Liver (tissue), 10 donors: Measurements from ENCODE around the gene MYO1B. TPM values are rescaled to one million over a fixed set of nuclear protein-coding genes. Genes with fewer than 3 reads are reported as not detected.

Experiments used
- DNase-seq: peaks from one replicate; pipeline ENCODE4 v3.0.0-alpha.2; 2017; ENCODE audit warnings: low spot score
- H3K27ac ChIP-seq, 2 donors: one replicate each; pipeline ENCODE4 v1.7.0; 2013; ENCODE audit warnings: inconsistent platforms in 2 of 2, low read length in 2 of 2, control low read depth in 1 of 2, low read depth in 1 of 2, mild to moderate bottlenecking in 1 of 2
- H3K27me3 ChIP-seq, 4 donors: one replicate each; pipeline versions ENCODE4 v1.6.1 to v1.7.0; 2013; ENCODE audit warnings: low read length in 3 of 4, inconsistent platforms in 1 of 4, mild to moderate bottlenecking in 1 of 4, moderate library complexity in 1 of 4; ENCODE audit not compliant: control insufficient read depth in 4 of 4, insufficient read depth in 4 of 4
- H3K36me3 ChIP-seq, 4 donors: one replicate each; pipeline versions ENCODE4 v1.6.1 to v1.7.0; 2013; ENCODE audit warnings: low read length in 3 of 4, mild to moderate bottlenecking in 3 of 4, low read depth in 1 of 4, moderate library complexity in 1 of 4; ENCODE audit not compliant: control insufficient read depth in 4 of 4, insufficient read depth in 3 of 4
- H3K4me1 ChIP-seq, 4 donors: one replicate each; pipeline versions ENCODE4 v1.6.1 to v1.7.0; 2013; ENCODE audit warnings: low read length in 3 of 4, mild to moderate bottlenecking in 3 of 4, moderate library complexity in 1 of 4; ENCODE audit not compliant: control insufficient read depth in 4 of 4, insufficient read depth in 4 of 4
- H3K4me3 ChIP-seq, 3 donors: one replicate each; pipeline versions ENCODE4 v1.6.1 to v1.7.0; 2013; ENCODE audit warnings: low read length in 3 of 3, control low read depth in 1 of 3, low read depth in 1 of 3, mild to moderate bottlenecking in 1 of 3
- H3K9ac ChIP-seq, 2 donors: one replicate each; pipeline ENCODE4 v1.7.0; 2013; ENCODE audit warnings: low read length in 2 of 2, mild to moderate bottlenecking in 2 of 2, moderate library complexity in 2 of 2, control low read depth in 1 of 2, low read depth in 1 of 2
- H3K9me3 ChIP-seq, 4 donors: one replicate each; pipeline versions ENCODE4 v1.6.1 to v1.7.0; 2013; ENCODE audit warnings: low read length in 3 of 4; ENCODE audit not compliant: control insufficient read depth in 4 of 4
- ATF3 ChIP-seq: IDR thresholded peaks from 2 replicates; pipeline ENCODE4 v1.6.1; 2016; ENCODE audit warnings: antibody characterized with exemption
- EGR1 ChIP-seq, 2 donors: IDR thresholded peaks; 2 replicates each; pipeline ENCODE4 v1.6.1; 2016 to 2018; ENCODE audit warnings: antibody characterized with exemption in 2 of 2, low read depth in 2 of 2
- FOXA1 ChIP-seq: IDR thresholded peaks from 2 replicates; pipeline ENCODE4 v1.6.1; 2016; ENCODE audit warnings: antibody characterized with exemption
- FOXA2 ChIP-seq: IDR thresholded peaks from 2 replicates; pipeline ENCODE4 v1.6.1; 2016; ENCODE audit warnings: antibody characterized with exemption
- GABPA ChIP-seq, 2 donors: IDR thresholded peaks in 1 of 2; conservative IDR thresholded peaks in 1 of 2; 2 replicates each; pipeline ENCODE4 v1.6.1; 2016; ENCODE audit warnings: antibody characterized with exemption in 2 of 2, mild to moderate bottlenecking in 1 of 2, moderate library complexity in 1 of 2
- HNF4A ChIP-seq, 2 donors: conservative IDR thresholded peaks; 2 replicates each; pipeline ENCODE4 v1.6.1; 2016; ENCODE audit warnings: antibody characterized with exemption in 2 of 2, mild to moderate bottlenecking in 2 of 2
- HNF4G ChIP-seq: IDR thresholded peaks from 2 replicates; pipeline ENCODE4 v1.6.1; 2016; ENCODE audit warnings: antibody characterized with exemption
- JUND ChIP-seq, 2 donors: IDR thresholded peaks; 2 replicates each; pipeline ENCODE4 v1.6.1; 2016; ENCODE audit warnings: antibody characterized with exemption in 2 of 2
- MAX ChIP-seq: IDR thresholded peaks from 2 replicates; pipeline ENCODE4 v1.6.1; 2016; ENCODE audit warnings: antibody characterized with exemption
- NR2F2 ChIP-seq: IDR thresholded peaks from 2 replicates; pipeline ENCODE4 v1.6.1; 2016; ENCODE audit warnings: antibody characterized with exemption
- RAD21 ChIP-seq, 2 donors: IDR thresholded peaks; 2 replicates each; pipeline ENCODE4 v1.6.1; 2016; ENCODE audit warnings: antibody characterized with exemption in 2 of 2, mild to moderate bottlenecking in 2 of 2
- RXRA ChIP-seq, 2 donors: IDR thresholded peaks; 2 replicates each; pipeline ENCODE4 v1.6.1; 2017 to 2018; ENCODE audit warnings: antibody characterized with exemption in 2 of 2, mild to moderate bottlenecking in 1 of 2
- SP1 ChIP-seq: IDR thresholded peaks from 2 replicates; pipeline ENCODE4 v1.6.1; 2018; ENCODE audit warnings: antibody characterized with exemption, mild to moderate bottlenecking
- TAF1 ChIP-seq: conservative IDR thresholded peaks from 2 replicates; pipeline ENCODE4 v1.6.1; 2016; ENCODE audit warnings: antibody characterized with exemption, mild to moderate bottlenecking
- YY1 ChIP-seq: IDR thresholded peaks from 2 replicates; pipeline ENCODE4 v1.6.1; 2016; ENCODE audit warnings: antibody characterized with exemption, mild to moderate bottlenecking
- WGBS: extraction: QIAGEN DNeasy Blood & Tissue Kit; methylation state at CpG from one replicate; pipeline ENCODE4 v1.1.7; 2013; 5-methylcytosine and 5-hydroxymethylcytosine counted together
- polyA plus RNA-seq, 2 donors: library from polyadenylated mRNA; stranded (reverse) in 1 of 2; unstranded in 1 of 2; fragments of 200-250 nt in 1 of 2; fragments of >200 nt in 1 of 2; fragmentation: Nextera tagmentation in 1 of 2; extraction: Ambion mirVana in 1 of 2; gene quantifications; one replicate each; pipeline versions ENCODE4 v1.2.1 to v1.2.3, GENCODE V29; 2013 to 2015
- small RNA-seq: library from RNA; depleted of rRNA; stranded (forward); fragments of <200 nt; gene quantifications from one replicate; pipeline ENCODE3, GENCODE V24; 2014
- total RNA-seq, 2 donors: library from RNA; depleted of rRNA; stranded (reverse); fragments of >200 nt; gene quantifications; one replicate each; pipeline ENCODE4 v1.2.3, GENCODE V29; 2014
- TF ChIP-seq, protein P1 (sequence below): fragments of 150-350 bp; IDR thresholded peaks from 2 replicates; pipeline ENCODE4 v1.5.1; 2017; ENCODE audit warnings: improper control_type of control experiment, low read depth, low read length; ENCODE audit not compliant: missing input control
- TF ChIP-seq, protein P2 (sequence below): IDR thresholded peaks from 2 replicates; pipeline ENCODE4 v1.6.1; 2016; ENCODE audit warnings: antibody characterized with exemption, mild to moderate bottlenecking
- donor health status: healthy.
- donor health status: healthy.
- donor health status: healthy.
- donor health status: healthy.
- donor health status: healthy.

The MYO1B gene
- total and polyA plus RNA-seq, 4 donors, result 66.5 to 434 (median 117) TPM

DNA sequence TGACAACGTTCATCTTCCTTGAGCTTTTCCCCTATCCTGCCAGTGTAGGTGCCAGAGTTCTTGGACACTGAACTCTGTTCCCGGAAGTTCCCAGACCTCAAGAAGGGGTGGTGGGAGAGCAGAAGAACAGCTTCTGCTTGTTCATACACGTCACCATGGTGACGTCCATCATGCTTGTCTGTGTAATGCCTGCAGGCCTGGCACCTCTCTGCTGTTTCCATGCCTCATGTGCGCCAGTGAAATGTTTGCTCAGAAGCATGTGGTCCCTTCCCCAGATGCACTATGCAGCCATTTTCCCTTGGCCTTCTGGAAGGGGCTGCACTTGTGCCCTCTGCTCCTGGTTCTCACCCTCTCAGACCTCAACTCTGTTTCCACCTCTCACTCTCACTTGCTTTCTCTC lies 221.9 kb downstream of the MYO1B start (continued):
- no peak for TF ChIP-seq FOXA2
- TF ChIP-seq HNF4A (conservative IDR thresholded peaks at IDR 0.05), result no peak

DNA sequence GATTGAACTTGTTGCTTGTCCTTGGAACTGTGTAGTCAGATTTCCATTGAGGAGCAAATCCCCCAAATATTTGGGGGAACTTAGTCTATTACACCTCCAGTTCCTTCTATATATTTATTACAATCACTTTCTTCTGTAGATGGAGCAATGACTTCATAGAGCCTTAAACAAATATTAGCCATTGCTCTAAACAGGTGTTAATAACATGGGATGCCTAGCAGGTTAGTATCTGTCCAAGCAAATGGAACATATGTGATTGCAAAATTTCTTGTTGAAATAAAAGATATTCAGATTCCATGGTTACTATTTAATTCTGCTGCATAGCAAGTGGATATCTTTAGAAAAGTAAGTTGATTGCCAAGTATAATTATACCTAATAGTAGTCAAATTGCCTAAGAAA lies 225.1 kb downstream of the MYO1B start:
- no peak for TF ChIP-seq FOXA1
- TF ChIP-seq RAD21 (IDR thresholded peaks at IDR 0.05), result no peak
- TF ChIP-seq NR2F2, result no peak
- TF ChIP-seq SP1, result no peak
- no peak for TF ChIP-seq RXRA (IDR thresholded peaks at IDR 0.05)
- no peak for TF ChIP-seq JUND (IDR thresholded peaks at IDR 0.05)
- TF ChIP-seq, protein P1, sequence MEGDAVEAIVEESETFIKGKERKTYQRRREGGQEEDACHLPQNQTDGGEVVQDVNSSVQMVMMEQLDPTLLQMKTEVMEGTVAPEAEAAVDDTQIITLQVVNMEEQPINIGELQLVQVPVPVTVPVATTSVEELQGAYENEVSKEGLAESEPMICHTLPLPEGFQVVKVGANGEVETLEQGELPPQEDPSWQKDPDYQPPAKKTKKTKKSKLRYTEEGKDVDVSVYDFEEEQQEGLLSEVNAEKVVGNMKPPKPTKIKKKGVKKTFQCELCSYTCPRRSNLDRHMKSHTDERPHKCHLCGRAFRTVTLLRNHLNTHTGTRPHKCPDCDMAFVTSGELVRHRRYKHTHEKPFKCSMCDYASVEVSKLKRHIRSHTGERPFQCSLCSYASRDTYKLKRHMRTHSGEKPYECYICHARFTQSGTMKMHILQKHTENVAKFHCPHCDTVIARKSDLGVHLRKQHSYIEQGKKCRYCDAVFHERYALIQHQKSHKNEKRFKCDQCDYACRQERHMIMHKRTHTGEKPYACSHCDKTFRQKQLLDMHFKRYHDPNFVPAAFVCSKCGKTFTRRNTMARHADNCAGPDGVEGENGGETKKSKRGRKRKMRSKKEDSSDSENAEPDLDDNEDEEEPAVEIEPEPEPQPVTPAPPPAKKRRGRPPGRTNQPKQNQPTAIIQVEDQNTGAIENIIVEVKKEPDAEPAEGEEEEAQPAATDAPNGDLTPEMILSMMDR, result no peak
- no peak for TF ChIP-seq ATF3
- no peak for TF ChIP-seq YY1
- no peak for TF ChIP-seq MAX
- no peaks in the 10 kb centered on the region for H3K27me3 ChIP-seq
- no peak overlapping the region for H3K9ac ChIP-seq
- no peaks in the 10 kb centered on the region for H3K36me3 ChIP-seq
- no peak overlapping the region for H3K27ac ChIP-seq
- no peaks in the 10 kb centered on the region for H3K9me3 ChIP-seq
- no peaks in the 10 kb centered on the region for H3K4me1 ChIP-seq
- DNase-seq, result no peak
- no peak overlapping the region for H3K4me3 ChIP-seq

- Histone ChIP-seq H3K4me1 (peaks cover 0 to under 1% (median 0%) of the 10 kb centered on the region in 4 donors), H3K27me3 (no peaks in the 10 kb centered on the region), H3K9ac (no peak overlapping the region), H3K36me3 (no peaks in the 10 kb centered on the region), H3K27ac (no peak overlapping the region), H3K4me3 (no peak overlapping the region), H3K9me3 (no peaks in the 10 kb centered on the region)
- 63% methylated on average over 1 of the region's 1 CpG for WGBS
- DNase-seq, result no peak
- TF ChIP-seq RAD21 (IDR thresholded peaks at IDR 0.05) (no peak), NR2F2 (no peak), EGR1 (IDR thresholded peaks at IDR 0.05; ENCODE audit: low read depth in 2 of 2) (no peak), FOXA1 (no peak), HNF4A (conservative IDR thresholded peaks at IDR 0.05) (no peak), MAX (no peak), GABPA (IDR thresholded peaks at IDR 0.05 in 1 of 2, conservative IDR thresholded peaks at IDR 0.05 in 1 of 2) (no peak), HNF4G (no peak), TAF1 (no peak), SP1 (no peak), JUND (IDR thresholded peaks at IDR 0.05) (no peak), ATF3 (no peak)
- TF ChIP-seq, protein P2, sequence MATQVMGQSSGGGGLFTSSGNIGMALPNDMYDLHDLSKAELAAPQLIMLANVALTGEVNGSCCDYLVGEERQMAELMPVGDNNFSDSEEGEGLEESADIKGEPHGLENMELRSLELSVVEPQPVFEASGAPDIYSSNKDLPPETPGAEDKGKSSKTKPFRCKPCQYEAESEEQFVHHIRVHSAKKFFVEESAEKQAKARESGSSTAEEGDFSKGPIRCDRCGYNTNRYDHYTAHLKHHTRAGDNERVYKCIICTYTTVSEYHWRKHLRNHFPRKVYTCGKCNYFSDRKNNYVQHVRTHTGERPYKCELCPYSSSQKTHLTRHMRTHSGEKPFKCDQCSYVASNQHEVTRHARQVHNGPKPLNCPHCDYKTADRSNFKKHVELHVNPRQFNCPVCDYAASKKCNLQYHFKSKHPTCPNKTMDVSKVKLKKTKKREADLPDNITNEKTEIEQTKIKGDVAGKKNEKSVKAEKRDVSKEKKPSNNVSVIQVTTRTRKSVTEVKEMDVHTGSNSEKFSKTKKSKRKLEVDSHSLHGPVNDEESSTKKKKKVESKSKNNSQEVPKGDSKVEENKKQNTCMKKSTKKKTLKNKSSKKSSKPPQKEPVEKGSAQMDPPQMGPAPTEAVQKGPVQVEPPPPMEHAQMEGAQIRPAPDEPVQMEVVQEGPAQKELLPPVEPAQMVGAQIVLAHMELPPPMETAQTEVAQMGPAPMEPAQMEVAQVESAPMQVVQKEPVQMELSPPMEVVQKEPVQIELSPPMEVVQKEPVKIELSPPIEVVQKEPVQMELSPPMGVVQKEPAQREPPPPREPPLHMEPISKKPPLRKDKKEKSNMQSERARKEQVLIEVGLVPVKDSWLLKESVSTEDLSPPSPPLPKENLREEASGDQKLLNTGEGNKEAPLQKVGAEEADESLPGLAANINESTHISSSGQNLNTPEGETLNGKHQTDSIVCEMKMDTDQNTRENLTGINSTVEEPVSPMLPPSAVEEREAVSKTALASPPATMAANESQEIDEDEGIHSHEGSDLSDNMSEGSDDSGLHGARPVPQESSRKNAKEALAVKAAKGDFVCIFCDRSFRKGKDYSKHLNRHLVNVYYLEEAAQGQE, result no peak
These were observed 229.3 kb downstream of the MYO1B start for GRCh38 chr2:191474464-191474863.

Small RNA genes within 50 kb of the gene (small RNA-seq; reads per million reads assigned to genes)
- gene RNU6-1045P, result not detected

Other genes with a start within 250 kb of the MYO1B start
- 10 to 100 TPM; 50.4 to 78.7 TPM for gene STAT1, start 231.2 kb upstream of the MYO1B start, total RNA-seq
- gene STAT1, start 231.2 kb upstream of the MYO1B start, polyA plus RNA-seq, result 10 to 100 TPM; 26.2 to 40.9 TPM
- gene STAT4, start 94.4 kb upstream of the MYO1B start, total RNA-seq, result 1 to 10 TPM; 2.5 to 7.9 TPM
- gene STAT4, start 94.4 kb upstream of the MYO1B start, polyA plus RNA-seq, result 1 to 10 TPM in 1 of 2 donors, under 1 TPM in 1; 0.85 to 3.8 TPM